ENCODE results near the gene GRK4. TPM values are rescaled to one million over a fixed set of nuclear protein-coding genes. Genes with fewer than 3 reads are reported as not detected.
A peak's percentile ranks its signal among the peaks of the same experiment; 100 is the strongest.

The GRK4 gene
- total and polyA plus RNA-seq, 2 donors (not counting 1 experiment from before 2014, with no cell fraction given), result 0.73 to 2.3 TPM

GRCh38 chr4:3037957-3038461 lies 74.6 kb downstream of the GRK4 start:
- Histone ChIP-seq H2AFZ (ENCODE audit: insufficient read depth, low read depth, low read length, poor library complexity, severe bottlenecking) (peak overlapping the region; percentile 70), H3K27ac (ENCODE audit: low read length in 2 of 2) (peak overlapping the region in 1 of 2 donors; percentile 48), H3K79me2 (ENCODE audit: control insufficient read depth, insufficient read depth, low read length) (peaks cover 13% of the 10 kb centered on the region), H3K9me3 (ENCODE audit: control extremely low read depth in 1 of 3, control insufficient read depth in 2 of 3, insufficient read depth in 1 of 3, low read length in 2 of 3) (no peaks in the 10 kb centered on the region), H3K4me1 (ENCODE audit: control insufficient read depth in 2 of 2, insufficient read depth in 2 of 2, low read length in 2 of 2) (peaks cover 31 to 58% of the 10 kb centered on the region in 2 donors), H3K4me2 (replicated peaks; ENCODE audit: low read depth, low read length, poor library complexity, severe bottlenecking) (peak overlapping the region; percentile 85), H3K4me3 (ENCODE audit: control extremely low read depth in 1 of 5, extremely low read depth in 1 of 5, insufficient read depth in 1 of 5, low read depth in 2 of 5, low read length in 4 of 5) (peak overlapping the region in 4 of 5 experiments; percentile 14 to 60 (median 42)), H4K20me1 (ENCODE audit: control insufficient read depth, insufficient read depth, low read length, poor library complexity, severe bottlenecking) (no peaks in the 10 kb centered on the region), H3K36me3 (replicated peaks in 1 of 2; ENCODE audit: control extremely low read depth in 1 of 2, control insufficient read depth in 1 of 2, extremely low read depth in 1 of 2, insufficient read depth in 2 of 2, low read length in 1 of 2) (no peaks in the 10 kb centered on the region), H3K9ac (ENCODE audit: low read length) (peak overlapping the region; percentile 53), H3K27me3 (replicated peaks in 1 of 4; ENCODE audit: control extremely low read depth in 1 of 4, control insufficient read depth in 3 of 4, insufficient read depth in 4 of 4, low read length in 3 of 4) (no peaks in the 10 kb centered on the region)
- no peak for ATAC-seq (ENCODE audit: low read depth)
- TF ChIP-seq EZH2 (IDR thresholded peaks at IDR 0.05; ENCODE audit: borderline replicate concordance, insufficient read depth, low read depth, low read length, poor library complexity, severe bottlenecking) (no peak), CTCF (IDR thresholded peaks at IDR 0.05) (no peak)
- ChIA-PET CTCF (interaction anchor here (0.7 to 3.2 kb wide), 17 partner anchors 9 to 226 kb away, joined by 3 to 38 read pairs (median 4); partner anchors contain the start of genes GRK4 and NOP14), POLR2A (interaction anchor here (0.5 to 1.4 kb wide), 5 partner anchors 9 to 623 kb away, joined by 3 to 6 read pairs (median 4); partner anchors contain the start of gene GRK4)
- Mint-ChIP-seq H3K4me3 (peak overlapping the region; percentile 75), H3K4me1 (peaks cover 48% of the 10 kb centered on the region), H3K27ac (peak overlapping the region; percentile 70), H3K27me3 (no peaks in the 10 kb centered on the region), H3K9me3 (ENCODE audit: insufficient read depth) (no peaks in the 10 kb centered on the region)
- peak; percentile 48 for DNase-seq
- WGBS (ENCODE audit: insufficient coverage), result 13% methylated on average over 5 of the region's 6 CpGs
- intact Hi-C loops (cut with micrococcal nuclease), result loop anchor here (1.0 kb wide), 3 partner anchors 9 to 274 kb away; no protein-coding TSS in a partner anchor
